Globus pallidus (tissue), 1 donor: ENCODE results near the gene YBX3.

Experiments used
- DNase-seq: peaks from one replicate; pipeline ENCODE4 v3.0.0-alpha.2; 2015; ENCODE audit warnings: low spot score

The YBX3 gene

GRCh38 chr12:10669533-10669932 is 53.6 kb downstream of the YBX3 start:
- no peak for DNase-seq

- DNase-seq = no peak
Measured at GRCh38 chr12:10668526-10668925, 54.6 kb downstream of the YBX3 start.

GRCh38 chr12:10667581-10667980 is 55.5 kb downstream of the YBX3 start:
- no peak for DNase-seq

GRCh38 chr12:10664499-10664898 is 58.6 kb downstream of the YBX3 start:
- no peak for DNase-seq

- no peak for DNase-seq
Measured at GRCh38 chr12:10663869-10664268, 59.3 kb downstream of the YBX3 start.

GRCh38 chr12:10661338-10661737 is 61.8 kb downstream of the YBX3 start:
- no peak for DNase-seq

- DNase-seq = no peak
Measured at GRCh38 chr12:10654003-10654402, 69.1 kb downstream of the YBX3 start.

GRCh38 chr12:10652192-10652591 is 70.9 kb downstream of the YBX3 start:
- no peak for DNase-seq
